GM11168 (cell line): ENCODE data around the gene NRL.
"Not testable (repeated sequence)": the region's sequence is repeated elsewhere in the genome, so short reads cannot be mapped to it uniquely, and the experiment has no call there.

Experiments used
- in situ Hi-C: fragments of 300-500 bp; cut with MboI; formaldehyde crosslinking; loops from one replicate; pipeline ENCODE4 v1.12.0; 2022; ENCODE audit warnings: low sequenced_read_pairs; ENCODE audit not compliant: unreplicated experiment

Gene NRL

GRCh38 chr14:24127673-24128072, 12.9 kb upstream of the NRL start:
- in situ Hi-C loops: no loop called here

DNA sequence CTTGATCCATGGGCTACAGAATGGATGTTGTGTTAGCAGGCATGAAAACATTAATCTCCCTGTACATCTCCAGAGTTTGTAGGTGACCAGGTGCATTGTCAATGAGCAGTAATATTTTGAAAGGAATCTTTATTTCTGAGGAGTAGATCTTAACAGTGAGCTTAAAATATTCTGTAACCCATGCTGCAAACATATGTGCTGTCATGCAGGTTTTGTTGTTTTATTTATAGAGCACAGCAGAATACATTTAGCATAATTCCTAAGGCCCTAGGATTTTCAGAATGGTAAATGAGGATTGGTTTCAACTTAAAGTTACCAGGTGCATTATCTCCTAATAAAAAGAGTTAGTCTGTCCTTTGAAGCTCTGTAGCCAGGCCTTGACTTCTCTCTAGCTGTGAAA, 12.2 kb upstream of the NRL start:
- in situ Hi-C loops: no loop called here

DNA sequence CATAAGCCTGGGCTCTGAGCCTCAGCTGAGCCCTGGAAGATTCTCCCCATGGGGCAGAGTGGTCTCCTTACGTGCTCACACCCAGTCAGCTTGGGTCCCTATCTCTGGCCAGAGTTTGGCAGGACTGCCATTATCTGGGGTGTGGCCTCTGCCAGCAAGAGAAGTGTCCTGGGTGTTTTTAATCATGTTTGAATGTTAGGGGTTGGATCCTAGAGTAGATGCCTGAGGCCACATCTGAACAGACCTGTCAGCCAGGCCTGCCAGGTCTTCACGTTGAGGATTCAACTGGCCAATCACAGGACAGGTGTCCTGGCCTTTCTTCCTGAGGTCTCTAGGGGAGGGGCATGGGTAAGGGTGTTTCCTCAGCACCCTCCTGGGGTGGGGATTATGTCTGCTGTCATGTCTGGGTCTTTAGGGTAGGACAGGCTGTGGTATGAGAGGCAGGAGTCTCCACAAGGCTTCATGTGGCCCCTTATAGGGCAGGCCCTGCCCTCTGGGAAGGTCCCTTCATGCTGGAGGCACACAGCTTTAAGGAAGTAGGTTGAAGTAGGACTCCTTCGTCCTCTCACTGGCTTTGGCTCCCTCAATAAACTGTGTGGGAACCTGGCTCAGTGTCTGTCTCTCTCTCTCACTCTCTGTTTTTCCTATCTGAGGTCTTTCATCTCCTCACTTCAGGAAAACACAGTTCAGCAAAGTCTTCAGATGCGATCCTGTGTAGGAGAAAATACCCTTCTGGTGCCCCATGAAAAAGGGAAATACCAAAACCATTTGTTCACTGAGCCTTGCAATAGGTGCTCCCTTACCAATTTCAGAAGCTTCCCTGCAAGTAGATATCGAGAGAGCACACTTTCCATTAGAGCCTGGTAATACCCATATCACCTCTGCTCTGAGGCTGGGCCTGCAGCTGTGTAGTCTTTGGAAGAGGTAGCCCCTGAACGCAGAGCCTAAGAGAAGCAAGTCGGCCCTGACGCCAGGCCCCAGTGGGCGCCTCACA, 9.0 kb upstream of the NRL start:
- in situ Hi-C loops: no loop called here

- in situ Hi-C loops: no loop called here
These were observed 8.1 kb upstream of the NRL start for GRCh38 chr14:24122898-24123297.

GRCh38 chr14:24122416-24122815, 7.7 kb upstream of the NRL start:
- in situ Hi-C loops: no loop called here

DNA sequence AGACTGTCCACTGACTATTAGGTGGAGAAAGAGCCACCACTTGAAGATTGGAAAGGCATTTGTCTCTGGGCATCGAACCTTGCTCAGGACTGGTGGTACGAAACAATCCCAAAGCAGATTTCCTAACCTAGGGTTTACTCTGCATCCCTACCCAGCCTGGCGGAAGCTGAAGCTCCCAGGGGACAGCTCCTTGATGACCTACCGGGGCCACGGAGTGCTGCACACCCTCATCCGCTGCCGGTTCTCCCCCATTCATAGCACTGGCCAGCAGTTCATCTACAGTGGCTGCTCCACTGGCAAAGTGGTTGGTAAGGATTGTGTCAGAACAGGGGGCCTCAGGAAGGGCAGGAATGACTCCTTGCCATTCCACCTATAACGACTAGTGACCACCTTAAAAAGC, 6.5 kb upstream of the NRL start:
- in situ Hi-C loops: no loop called here

- in situ Hi-C loops: no loop called here
These were observed 4.9 kb upstream of the NRL start for GRCh38 chr14:24119691-24120090.

DNA sequence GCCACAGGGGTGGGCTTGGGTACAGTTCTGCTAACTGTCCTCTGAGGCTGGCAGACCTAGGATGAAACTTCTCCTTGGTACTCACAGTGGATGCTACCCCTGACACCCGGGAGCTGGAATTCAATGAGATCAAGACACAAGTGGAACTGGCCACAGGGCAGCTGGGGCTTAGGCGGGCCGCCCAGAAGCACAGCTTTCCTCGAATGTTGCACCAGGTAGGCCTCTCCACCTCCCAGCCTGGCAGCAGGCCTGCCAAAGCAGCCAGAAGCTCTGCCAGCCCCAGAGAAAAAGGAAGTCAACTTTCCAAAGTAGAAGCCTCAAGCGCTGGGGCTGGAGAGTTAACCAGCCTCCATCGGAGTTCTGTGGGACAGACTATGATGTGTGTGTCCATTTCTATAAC, 2.4 kb upstream of the NRL start:
- in situ Hi-C loops: no loop called here

DNA sequence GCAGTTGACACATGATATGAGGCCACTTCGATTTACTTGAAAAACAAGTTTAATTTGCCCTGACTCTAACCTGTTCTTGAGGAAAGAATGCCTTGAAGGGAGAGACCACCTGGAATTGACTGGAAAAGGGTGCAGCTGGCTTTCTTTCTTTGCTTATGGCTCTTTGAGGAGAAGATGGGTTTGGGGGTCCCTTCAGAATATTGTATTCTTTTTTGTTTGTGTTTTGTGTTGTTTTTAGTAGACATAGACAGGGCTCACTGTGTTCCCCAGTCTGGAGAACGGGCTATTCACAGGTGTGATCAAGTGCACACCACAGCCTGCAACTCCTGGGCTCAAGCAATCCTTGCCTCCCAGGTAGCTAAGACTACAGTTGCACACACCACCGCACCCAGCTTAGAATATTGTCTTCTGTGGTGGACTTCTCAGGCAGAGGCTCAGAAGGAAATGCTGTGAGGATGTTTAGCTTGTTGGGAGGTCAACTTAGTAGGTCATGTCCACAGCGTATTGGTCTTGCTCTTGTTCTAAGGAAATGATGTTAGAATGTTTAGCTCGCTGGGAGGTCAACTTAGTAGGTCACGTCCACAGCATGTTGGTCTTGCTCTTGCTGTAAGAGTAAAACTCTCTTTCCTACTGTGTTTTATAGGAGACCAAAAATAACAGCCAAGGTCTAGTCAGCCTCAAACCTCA, 1.5 kb upstream of the NRL start:
- in situ Hi-C loops: no loop called here

DNA sequence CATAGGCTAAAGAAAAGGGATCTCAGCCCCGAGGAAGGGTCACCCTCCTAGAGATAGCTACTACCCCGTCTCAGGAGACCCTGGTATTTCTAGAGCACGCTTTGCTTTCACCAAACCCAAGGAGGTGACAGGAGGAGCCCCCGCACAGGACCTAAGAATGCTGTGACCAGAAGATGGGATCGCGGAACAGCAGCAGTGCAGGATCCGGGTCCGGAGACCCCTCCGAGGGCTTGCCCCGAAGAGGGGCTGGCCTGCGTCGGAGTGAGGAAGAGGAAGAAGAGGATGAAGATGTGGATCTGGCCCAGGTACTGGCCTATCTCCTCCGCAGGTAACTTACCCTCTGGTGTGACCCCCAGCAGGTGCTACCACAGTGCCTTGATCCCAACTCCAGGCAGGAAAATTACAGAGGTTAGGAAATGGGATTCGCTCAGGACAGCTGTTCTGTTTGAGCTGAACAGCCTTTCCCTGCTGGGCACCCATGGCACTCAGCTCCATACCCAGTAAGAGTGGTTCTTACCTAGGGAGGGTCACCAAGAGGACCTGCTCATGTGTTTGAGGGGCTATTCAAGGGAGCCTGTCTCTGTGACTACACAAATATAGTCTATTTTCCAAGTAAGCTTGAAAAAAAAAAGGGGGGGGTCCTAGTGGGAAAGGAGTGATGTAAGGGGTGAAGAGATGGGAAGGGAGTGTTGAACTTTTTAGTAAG, 826 bp upstream of the NRL start:
- in situ Hi-C loops: no loop called here

DNA sequence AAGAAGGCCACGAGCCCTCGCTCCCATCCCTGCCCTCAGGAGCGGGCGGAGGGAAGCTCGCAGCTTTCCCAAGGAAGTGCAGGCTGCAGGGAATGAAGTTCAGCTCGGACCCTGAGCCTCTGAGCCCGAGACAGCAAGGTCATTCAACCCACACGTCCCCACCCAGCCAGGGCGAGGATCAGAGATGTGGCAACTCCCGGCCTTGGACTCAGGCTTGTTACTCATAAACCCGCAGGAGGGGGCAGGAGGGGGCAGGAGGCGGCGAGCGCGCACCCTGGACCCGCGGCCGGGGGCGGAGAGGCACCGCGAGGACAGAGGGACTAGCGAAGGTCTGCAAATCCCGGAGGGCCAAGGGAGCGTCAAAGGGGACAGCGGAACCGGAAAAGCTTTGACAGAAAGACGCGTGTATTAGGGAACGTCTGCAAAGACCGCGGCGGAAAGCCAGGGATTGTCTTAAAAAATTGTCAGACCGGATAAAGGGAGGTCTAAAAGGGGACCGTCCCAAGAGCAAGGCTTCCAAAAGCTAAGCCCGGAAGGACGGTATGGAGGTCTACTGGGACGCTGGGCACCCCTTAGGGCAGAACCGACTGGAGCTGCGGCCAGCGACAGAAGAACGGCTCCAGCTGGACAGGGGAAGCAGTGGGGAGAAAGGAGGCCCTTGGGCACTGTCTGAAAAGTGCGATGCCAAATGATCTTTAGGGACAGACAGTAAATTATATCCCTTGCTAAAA, 783 bp downstream of the NRL start:
- in situ Hi-C loops: no loop called here

GRCh38 chr14:24113379-24113800, 1.4 kb downstream of the NRL start:
- in situ Hi-C loops: no loop called here

DNA sequence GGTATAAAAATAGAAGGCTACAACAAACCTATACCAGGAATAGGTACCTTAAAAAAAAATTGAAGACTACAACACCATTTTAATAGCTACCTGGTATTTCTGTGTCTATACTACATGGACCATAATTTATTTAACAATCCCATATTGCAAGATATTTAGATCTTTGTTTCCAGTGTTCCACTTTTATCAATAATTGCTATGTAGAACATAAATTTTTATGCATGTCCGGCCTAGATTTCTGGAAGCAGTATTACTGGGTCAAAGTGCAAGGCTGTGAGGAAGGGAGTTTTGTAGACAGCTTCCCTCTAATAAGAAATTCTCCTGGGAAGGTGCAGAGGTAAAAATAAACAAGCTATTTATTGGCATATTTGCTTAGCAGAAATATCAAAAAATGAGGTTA, 4.2 kb downstream of the NRL start:
- in situ Hi-C loops: no loop called here

DNA sequence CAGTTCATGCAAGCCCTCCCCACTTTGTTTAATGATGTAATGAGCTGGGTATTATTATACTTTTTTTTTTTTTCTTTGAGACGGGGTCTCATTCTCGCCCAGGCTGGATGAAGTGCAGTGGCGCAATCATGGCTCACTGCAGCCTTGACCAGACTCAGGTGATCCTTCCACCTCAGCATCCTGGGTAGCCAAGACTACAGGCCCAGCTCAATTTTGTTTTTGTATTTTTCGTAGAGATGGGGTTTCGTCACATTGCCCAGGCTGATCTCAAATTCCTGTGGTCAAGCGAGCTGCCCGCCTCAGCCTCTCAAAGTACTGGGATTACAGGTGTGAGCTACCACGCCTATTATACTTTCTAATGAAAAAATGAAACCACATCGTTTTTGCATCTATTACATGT, 4.7 kb downstream of the NRL start:
- in situ Hi-C loops: no loop called here

DNA sequence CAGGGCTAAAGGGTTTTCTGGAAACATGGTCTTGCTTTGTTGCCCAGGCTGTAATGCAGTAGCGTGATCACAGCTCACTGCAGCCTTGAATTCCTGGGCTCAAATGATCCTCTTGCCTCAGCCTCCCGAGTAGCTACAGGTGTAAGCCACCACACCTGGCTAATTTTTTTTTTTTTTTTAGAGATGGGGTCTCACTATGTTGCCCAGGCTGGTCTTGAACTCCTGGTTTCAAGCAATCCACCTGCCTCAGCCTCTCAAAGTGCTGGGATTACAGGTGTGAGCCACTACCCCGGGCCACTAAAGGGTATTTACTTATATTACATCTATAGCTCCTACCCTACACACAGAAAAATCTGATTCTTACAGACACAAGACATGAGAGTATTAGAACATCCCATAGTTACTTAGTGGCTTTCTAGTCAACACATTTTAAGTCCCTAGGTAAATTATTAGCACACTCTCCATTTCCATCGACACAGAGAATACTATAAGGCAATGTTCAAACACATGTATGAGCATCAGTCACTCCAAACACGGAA, 6.3 kb downstream of the NRL start:
- in situ Hi-C loops: no loop called here

GRCh38 chr14:24106672-24107271, 8.0 kb downstream of the NRL start:
- in situ Hi-C loops: no loop called here

DNA sequence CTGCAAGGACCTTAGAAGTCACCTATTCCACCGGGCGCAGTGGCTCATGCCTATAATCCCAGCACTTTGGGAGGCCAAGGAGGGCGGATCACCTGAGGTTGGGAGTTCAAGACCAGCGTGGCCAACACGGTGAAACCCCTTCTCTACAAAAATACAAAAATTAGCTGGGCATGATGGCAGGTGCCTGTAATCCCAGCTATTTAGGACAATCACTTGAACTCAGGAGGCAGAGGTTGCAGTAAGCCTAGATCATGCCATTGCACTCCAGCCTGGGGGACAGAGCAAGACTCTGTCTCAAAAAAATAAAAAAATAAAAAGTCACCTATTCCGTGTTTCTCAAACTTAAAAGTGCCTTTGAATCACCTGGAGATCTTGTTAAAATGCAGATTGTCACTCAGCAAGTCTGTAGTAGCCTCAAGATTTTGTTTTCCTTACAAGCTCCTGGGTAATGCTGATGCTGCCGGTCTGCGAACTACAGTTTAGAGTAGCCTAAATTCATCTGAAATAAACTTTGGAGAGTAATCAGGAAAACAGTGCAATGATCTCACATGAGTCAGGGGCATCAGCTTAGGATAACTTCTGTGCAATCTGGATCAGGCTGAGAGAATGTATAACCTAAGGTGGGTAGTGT, 9.0 kb downstream of the NRL start:
- in situ Hi-C loops: not testable (repeated sequence)

GRCh38 chr14:24103451-24103850, 11.3 kb downstream of the NRL start:
- in situ Hi-C loops: no loop called here

DNA sequence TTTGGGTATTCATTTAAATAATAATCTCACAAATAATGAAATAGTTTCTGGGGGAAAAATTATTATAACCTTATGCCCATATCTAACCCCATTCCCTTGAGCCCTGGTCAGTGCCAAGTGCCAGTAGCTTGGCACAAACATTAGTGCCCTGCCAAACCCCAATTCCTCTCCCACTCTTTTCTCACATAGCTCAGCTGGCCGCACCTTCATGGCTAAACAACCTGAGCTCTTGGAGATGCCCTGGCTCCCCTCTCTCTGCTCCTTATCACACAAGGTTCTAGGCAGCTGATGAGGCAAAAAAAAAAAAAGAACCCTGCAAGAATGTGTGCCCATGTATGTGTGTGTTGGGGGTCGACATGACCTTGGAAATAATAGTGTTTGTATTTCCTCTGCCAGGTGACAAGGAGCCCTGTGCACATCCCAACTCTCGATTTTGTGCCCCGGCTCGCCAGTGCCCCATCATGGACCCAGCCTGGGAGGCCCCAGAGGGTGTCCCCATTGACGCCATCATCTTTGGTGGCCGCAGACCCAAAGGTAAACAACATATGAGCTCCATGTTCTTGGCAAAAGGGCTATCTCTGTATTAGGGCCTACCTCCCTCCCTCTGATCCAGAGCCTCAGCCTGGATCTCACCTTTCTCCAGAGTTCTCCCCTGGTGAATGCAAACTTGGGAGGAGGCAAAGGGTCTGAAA, 12.2 kb downstream of the NRL start:
- in situ Hi-C loops: no loop called here
